ENCODE results near the gene SLC22A23. TPM values are rescaled to one million over a fixed set of nuclear protein-coding genes. Genes with fewer than 3 reads are reported as not detected.
"Not testable (repeated sequence)": the region's sequence is repeated elsewhere in the genome, so short reads cannot be mapped to it uniquely, and the experiment has no call there.

The SLC22A23 gene
- total and polyA plus RNA-seq, 2 donors = 7.0 to 16.4 TPM

- 42% methylated on average over 20 of the region's 20 CpGs for WGBS
- H3K9me3 ChIP-seq (ENCODE audit: control insufficient read depth in 2 of 2, insufficient read depth in 1 of 2, low read length in 1 of 2) = peaks cover 0 to 4% of the 10 kb centered on the region in 2 donors
- H3K36me3 ChIP-seq (ENCODE audit: control insufficient read depth in 2 of 2, insufficient read depth in 2 of 2, low read length in 1 of 2) = no peaks in the 10 kb centered on the region
- H3K27me3 ChIP-seq (ENCODE audit: control insufficient read depth in 2 of 2, insufficient read depth in 1 of 2, low read length in 1 of 2) = peaks cover 2 to 49% of the 10 kb centered on the region in 2 donors
- H3K27ac ChIP-seq (ENCODE audit: low read depth in 1 of 2, low read length in 1 of 2) = no peak overlapping the region
- H3K4me1 ChIP-seq (ENCODE audit: control insufficient read depth in 2 of 2, insufficient read depth in 2 of 2, low read length in 2 of 2) = peaks cover 0 to 14% of the 10 kb centered on the region in 2 donors
- peak; percentile 48 to 85 (median 66) for DNase-seq (ENCODE audit: low read depth in 6 of 9, low spot score in 9 of 9)
- no peak overlapping the region for H3K4me3 ChIP-seq (ENCODE audit: low read length in 2 of 2)
These were observed 205.2 kb downstream of the SLC22A23 start for GRCh38 chr6:3251462-3252314.

GRCh38 chr6:3250231-3250675 lies 206.6 kb downstream of the SLC22A23 start:
- DNase-seq (ENCODE audit: low read depth in 6 of 9, low spot score in 9 of 9) = no peak
- WGBS = 95% methylated on average over 9 of the region's 9 CpGs
- peaks cover 2 to 48% of the 10 kb centered on the region in 2 donors for H3K27me3 ChIP-seq (ENCODE audit: control insufficient read depth in 2 of 2, insufficient read depth in 1 of 2, low read length in 1 of 2)
- no peaks in the 10 kb centered on the region for H3K36me3 ChIP-seq (ENCODE audit: control insufficient read depth in 2 of 2, insufficient read depth in 2 of 2, low read length in 1 of 2)
- H3K9me3 ChIP-seq (ENCODE audit: control insufficient read depth in 2 of 2, insufficient read depth in 1 of 2, low read length in 1 of 2) = peaks cover 0 to 4% of the 10 kb centered on the region in 2 donors
- H3K4me3 ChIP-seq (ENCODE audit: low read length in 2 of 2) = no peak overlapping the region
- peaks cover 0 to 14% of the 10 kb centered on the region in 2 donors for H3K4me1 ChIP-seq (ENCODE audit: control insufficient read depth in 2 of 2, insufficient read depth in 2 of 2, low read length in 2 of 2)
- no peak overlapping the region for H3K27ac ChIP-seq (ENCODE audit: low read depth in 1 of 2, low read length in 1 of 2)

- Histone ChIP-seq H3K4me3 (ENCODE audit: low read length in 2 of 2) (no peak overlapping the region), H3K4me1 (ENCODE audit: control insufficient read depth in 2 of 2, insufficient read depth in 2 of 2, low read length in 2 of 2) (peaks cover 0 to 14% of the 10 kb centered on the region in 2 donors), H3K27ac (ENCODE audit: low read depth in 1 of 2, low read length in 1 of 2) (no peak overlapping the region), H3K36me3 (ENCODE audit: control insufficient read depth in 2 of 2, insufficient read depth in 2 of 2, low read length in 1 of 2) (no peaks in the 10 kb centered on the region), H3K27me3 (ENCODE audit: control insufficient read depth in 2 of 2, insufficient read depth in 1 of 2, low read length in 1 of 2) (peaks cover 2 to 48% of the 10 kb centered on the region in 2 donors), H3K9me3 (ENCODE audit: control insufficient read depth in 2 of 2, insufficient read depth in 1 of 2, low read length in 1 of 2) (peaks cover 0 to 4% of the 10 kb centered on the region in 2 donors)
- 96% methylated on average over 3 of the region's 3 CpGs for WGBS
- DNase-seq (ENCODE audit: low read depth in 6 of 9, low spot score in 9 of 9) = no peak
These were observed 207.0 kb downstream of the SLC22A23 start for GRCh38 chr6:3249821-3250220.

- no peaks in the 10 kb centered on the region for H3K9me3 ChIP-seq (ENCODE audit: control insufficient read depth in 2 of 2, insufficient read depth in 1 of 2, low read length in 1 of 2)
- H3K36me3 ChIP-seq (ENCODE audit: control insufficient read depth in 2 of 2, insufficient read depth in 2 of 2, low read length in 1 of 2) = no peaks in the 10 kb centered on the region
- peak in 1 of 9 donors; percentile 43 for DNase-seq (ENCODE audit: low read depth in 6 of 9, low spot score in 9 of 9)
- H3K27ac ChIP-seq (ENCODE audit: low read depth in 1 of 2, low read length in 1 of 2) = no peak overlapping the region
- WGBS = 70% methylated on average over 36 of the region's 36 CpGs
- no peak overlapping the region for H3K4me3 ChIP-seq (ENCODE audit: low read length in 2 of 2)
- peaks cover 2 to 59% of the 10 kb centered on the region in 2 donors for H3K27me3 ChIP-seq (ENCODE audit: control insufficient read depth in 2 of 2, insufficient read depth in 1 of 2, low read length in 1 of 2)
- peaks cover 0 to 14% of the 10 kb centered on the region in 2 donors for H3K4me1 ChIP-seq (ENCODE audit: control insufficient read depth in 2 of 2, insufficient read depth in 2 of 2, low read length in 2 of 2)
These were observed 209.3 kb downstream of the SLC22A23 start for GRCh38 chr6:3247255-3248146.

GRCh38 chr6:3245216-3245615 lies 211.6 kb downstream of the SLC22A23 start:
- WGBS = 97% methylated on average over 5 of the region's 5 CpGs
- Histone ChIP-seq H3K4me1 (ENCODE audit: control insufficient read depth in 2 of 2, insufficient read depth in 2 of 2, low read length in 2 of 2) (peaks cover 0 to 8% of the 10 kb centered on the region in 2 donors), H3K27me3 (ENCODE audit: control insufficient read depth in 2 of 2, insufficient read depth in 1 of 2, low read length in 1 of 2) (peaks cover 2 to 47% of the 10 kb centered on the region in 2 donors), H3K36me3 (ENCODE audit: control insufficient read depth in 2 of 2, insufficient read depth in 2 of 2, low read length in 1 of 2) (no peaks in the 10 kb centered on the region), H3K9me3 (ENCODE audit: control insufficient read depth in 2 of 2, insufficient read depth in 1 of 2, low read length in 1 of 2) (no peaks in the 10 kb centered on the region), H3K27ac (ENCODE audit: low read depth in 1 of 2, low read length in 1 of 2) (no peak overlapping the region), H3K4me3 (ENCODE audit: low read length in 2 of 2) (no peak overlapping the region)
- no peak for DNase-seq (ENCODE audit: low read depth in 6 of 9, low spot score in 9 of 9)

- DNase-seq (ENCODE audit: low read depth in 6 of 9, low spot score in 9 of 9); H3K4me3 ChIP-seq (ENCODE audit: low read length in 2 of 2); H3K4me1 ChIP-seq (ENCODE audit: control insufficient read depth in 2 of 2, insufficient read depth in 2 of 2, low read length in 2 of 2); H3K9me3 ChIP-seq (ENCODE audit: control insufficient read depth in 2 of 2, insufficient read depth in 1 of 2, low read length in 1 of 2); H3K36me3 ChIP-seq (ENCODE audit: control insufficient read depth in 2 of 2, insufficient read depth in 2 of 2, low read length in 1 of 2); H3K27ac ChIP-seq (ENCODE audit: low read depth in 1 of 2, low read length in 1 of 2): not testable (repeated sequence)
- peaks cover 2 to 45% of the 10 kb centered on the region in 2 donors for H3K27me3 ChIP-seq (ENCODE audit: control insufficient read depth in 2 of 2, insufficient read depth in 1 of 2, low read length in 1 of 2)
- WGBS = 98% methylated on average over 7 of the region's 7 CpGs
These were observed 212.1 kb downstream of the SLC22A23 start for GRCh38 chr6:3244832-3245161.

- no peak for DNase-seq (ENCODE audit: low read depth in 6 of 9, low spot score in 9 of 9)
- Histone ChIP-seq H3K36me3 (ENCODE audit: control insufficient read depth in 2 of 2, insufficient read depth in 2 of 2, low read length in 1 of 2) (no peaks in the 10 kb centered on the region), H3K9me3 (ENCODE audit: control insufficient read depth in 2 of 2, insufficient read depth in 1 of 2, low read length in 1 of 2) (no peaks in the 10 kb centered on the region), H3K27ac (ENCODE audit: low read depth in 1 of 2, low read length in 1 of 2) (no peak overlapping the region), H3K27me3 (ENCODE audit: control insufficient read depth in 2 of 2, insufficient read depth in 1 of 2, low read length in 1 of 2) (peaks cover 6 to 42% of the 10 kb centered on the region in 2 donors), H3K4me1 (ENCODE audit: control insufficient read depth in 2 of 2, insufficient read depth in 2 of 2, low read length in 2 of 2) (peaks cover 0 to 8% of the 10 kb centered on the region in 2 donors), H3K4me3 (ENCODE audit: low read length in 2 of 2) (no peak overlapping the region)
- 95% methylated on average over 8 of the region's 8 CpGs for WGBS
These were observed 212.6 kb downstream of the SLC22A23 start for GRCh38 chr6:3244003-3244831.

GRCh38 chr6:3242768-3243167 lies 214.1 kb downstream of the SLC22A23 start:
- Histone ChIP-seq H3K4me1 (ENCODE audit: control insufficient read depth in 2 of 2, insufficient read depth in 2 of 2, low read length in 2 of 2) (peaks cover 0 to 4% of the 10 kb centered on the region in 2 donors), H3K27me3 (ENCODE audit: control insufficient read depth in 2 of 2, insufficient read depth in 1 of 2, low read length in 1 of 2) (peaks cover 4 to 41% of the 10 kb centered on the region in 2 donors), H3K27ac (ENCODE audit: low read depth in 1 of 2, low read length in 1 of 2) (no peak overlapping the region), H3K4me3 (ENCODE audit: low read length in 2 of 2) (no peak overlapping the region), H3K9me3 (ENCODE audit: control insufficient read depth in 2 of 2, insufficient read depth in 1 of 2, low read length in 1 of 2) (no peaks in the 10 kb centered on the region), H3K36me3 (ENCODE audit: control insufficient read depth in 2 of 2, insufficient read depth in 2 of 2, low read length in 1 of 2) (no peaks in the 10 kb centered on the region)
- no peak for DNase-seq (ENCODE audit: low read depth in 6 of 9, low spot score in 9 of 9)
- 93% methylated on average over 4 of the region's 4 CpGs for WGBS

All from thymus (tissue), 11 donors.